Measurements from ENCODE around the gene VSIG10L2. TPM values are rescaled to one million over a fixed set of nuclear protein-coding genes. Genes with fewer than 3 reads are reported as not detected.

VSIG10L2 gene
- total and polyA plus RNA-seq, 12 donors, result 0.15 to 0.38 (median 0.35) TPM; not detected in 9

DNA sequence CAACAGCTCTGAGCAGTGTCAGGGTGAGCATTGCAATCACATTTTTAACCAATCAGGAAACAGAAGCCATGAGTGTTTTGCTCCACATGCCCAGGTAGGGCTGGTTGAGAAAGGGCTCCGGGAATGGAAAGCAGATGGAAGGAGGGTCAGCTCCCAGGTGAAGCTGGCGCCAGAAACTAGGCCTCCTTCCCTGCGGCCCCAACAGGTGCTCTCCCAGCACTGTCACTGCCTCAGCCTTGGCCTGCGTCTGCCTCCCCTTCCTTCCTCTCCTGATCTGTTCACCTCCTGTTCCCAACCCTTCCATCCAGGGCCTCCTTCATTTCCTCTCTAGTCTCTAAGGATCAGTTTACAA lies 4.6 kb upstream of the VSIG10L2 start:
- H3K27me3 ChIP-seq, result peaks cover 0 to 4% (median 0%) of the 10 kb centered on the region in 7 donors
- ATAC-seq (peak in 3 of 8 donors; percentile 2 to 30 (median 12)), DNase-seq (no peak)
- H3K9me3 ChIP-seq, result no peaks in the 10 kb centered on the region
- no peaks in the 10 kb centered on the region for H3K36me3 ChIP-seq
- peak overlapping the region in 7 of 10 donors; percentile 5 to 72 (median 42) for H3K27ac ChIP-seq
- no peak overlapping the region for H3K4me3 ChIP-seq
- H3K4me1 ChIP-seq, result peaks cover 7 to 26% (median 17%) of the 10 kb centered on the region in 9 donors
- 46 to 65% methylated on average over 4 of the region's 4 CpGs for WGBS, 2 donors
- intact Hi-C loops (cut with DNase I), result loop anchor here in 5 of 10 donors (5.0 to 10.0 kb wide), 3 partner anchors 114 to 251 kb away; partner anchors contain the start of gene CDON (in 3 of the 5)
- TF ChIP-seq, protein P1, sequence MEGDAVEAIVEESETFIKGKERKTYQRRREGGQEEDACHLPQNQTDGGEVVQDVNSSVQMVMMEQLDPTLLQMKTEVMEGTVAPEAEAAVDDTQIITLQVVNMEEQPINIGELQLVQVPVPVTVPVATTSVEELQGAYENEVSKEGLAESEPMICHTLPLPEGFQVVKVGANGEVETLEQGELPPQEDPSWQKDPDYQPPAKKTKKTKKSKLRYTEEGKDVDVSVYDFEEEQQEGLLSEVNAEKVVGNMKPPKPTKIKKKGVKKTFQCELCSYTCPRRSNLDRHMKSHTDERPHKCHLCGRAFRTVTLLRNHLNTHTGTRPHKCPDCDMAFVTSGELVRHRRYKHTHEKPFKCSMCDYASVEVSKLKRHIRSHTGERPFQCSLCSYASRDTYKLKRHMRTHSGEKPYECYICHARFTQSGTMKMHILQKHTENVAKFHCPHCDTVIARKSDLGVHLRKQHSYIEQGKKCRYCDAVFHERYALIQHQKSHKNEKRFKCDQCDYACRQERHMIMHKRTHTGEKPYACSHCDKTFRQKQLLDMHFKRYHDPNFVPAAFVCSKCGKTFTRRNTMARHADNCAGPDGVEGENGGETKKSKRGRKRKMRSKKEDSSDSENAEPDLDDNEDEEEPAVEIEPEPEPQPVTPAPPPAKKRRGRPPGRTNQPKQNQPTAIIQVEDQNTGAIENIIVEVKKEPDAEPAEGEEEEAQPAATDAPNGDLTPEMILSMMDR (IDR thresholded peaks at IDR 0.05), result no peak

DNA sequence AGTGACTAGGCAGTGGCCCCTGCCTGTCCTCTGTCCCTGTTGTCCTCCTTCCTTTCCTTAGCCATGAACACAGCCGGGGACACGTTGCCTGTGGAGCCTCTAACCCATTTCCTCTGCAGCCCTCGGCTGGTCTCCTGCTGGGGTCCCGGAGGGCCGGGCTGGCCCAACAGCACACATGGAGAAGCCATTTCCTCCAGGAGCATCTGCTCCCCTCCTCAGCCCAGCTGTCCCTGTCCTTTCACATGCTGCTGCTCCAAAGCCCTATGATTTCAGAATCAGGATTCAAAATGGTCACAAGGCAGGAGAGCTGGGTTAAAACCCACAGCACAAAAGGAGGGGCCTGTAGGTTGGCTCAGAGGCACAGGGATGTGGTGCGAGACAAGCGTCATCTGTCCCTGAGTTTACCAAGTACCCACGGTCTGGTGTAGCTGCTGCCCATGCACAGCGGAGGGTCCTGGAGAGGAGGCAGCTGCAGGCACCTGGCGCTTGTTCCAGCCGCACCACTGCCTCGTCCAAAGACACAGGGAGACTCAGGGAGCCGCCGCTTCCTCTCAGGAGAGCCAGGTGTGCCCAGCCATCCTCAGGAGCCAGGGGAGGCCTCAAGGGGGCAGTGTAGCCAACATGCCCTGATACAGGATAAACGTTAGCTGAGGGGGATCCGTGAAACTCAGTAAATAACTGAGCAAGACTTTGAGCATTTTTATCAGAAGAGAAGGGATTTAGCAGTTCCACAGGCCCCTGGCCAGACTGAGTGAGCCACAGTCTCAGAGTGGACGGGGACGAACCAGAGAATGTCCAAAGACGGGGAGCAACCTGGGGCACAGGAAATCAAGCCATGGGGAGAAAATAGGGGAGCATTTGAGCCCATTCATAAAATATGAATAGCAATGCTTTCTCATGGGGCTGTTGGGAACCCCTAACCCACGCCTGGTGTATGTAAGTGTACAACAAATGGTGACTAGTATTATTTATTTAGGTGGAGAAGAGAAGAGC lies 3.9 kb upstream of the VSIG10L2 start:
- Histone ChIP-seq H3K36me3 (no peaks in the 10 kb centered on the region), H3K4me1 (peaks cover 7 to 26% (median 17%) of the 10 kb centered on the region in 9 donors), H3K4me3 (no peak overlapping the region), H3K27ac (peak overlapping the region in 8 of 10 donors; percentile 5 to 72 (median 54)), H3K9me3 (no peaks in the 10 kb centered on the region), H3K27me3 (peaks cover 0 to 4% (median 0%) of the 10 kb centered on the region in 7 donors)
- ATAC-seq (peak; percentile 68 to 89 (median 78)), DNase-seq (peak; percentile 55 to 63)
- TF ChIP-seq, protein P1 (IDR thresholded peaks at IDR 0.05), result peak; percentile 30 to 74 (median 70)
- WGBS, 2 donors, result 19 to 25% methylated on average over 20 of the region's 20 CpGs
- intact Hi-C loops (cut with DNase I), result loop anchor here in 5 of 10 donors (5.0 to 10.0 kb wide), 3 partner anchors 113 to 250 kb away; partner anchors contain the start of gene CDON (in 3 of the 5)

DNA sequence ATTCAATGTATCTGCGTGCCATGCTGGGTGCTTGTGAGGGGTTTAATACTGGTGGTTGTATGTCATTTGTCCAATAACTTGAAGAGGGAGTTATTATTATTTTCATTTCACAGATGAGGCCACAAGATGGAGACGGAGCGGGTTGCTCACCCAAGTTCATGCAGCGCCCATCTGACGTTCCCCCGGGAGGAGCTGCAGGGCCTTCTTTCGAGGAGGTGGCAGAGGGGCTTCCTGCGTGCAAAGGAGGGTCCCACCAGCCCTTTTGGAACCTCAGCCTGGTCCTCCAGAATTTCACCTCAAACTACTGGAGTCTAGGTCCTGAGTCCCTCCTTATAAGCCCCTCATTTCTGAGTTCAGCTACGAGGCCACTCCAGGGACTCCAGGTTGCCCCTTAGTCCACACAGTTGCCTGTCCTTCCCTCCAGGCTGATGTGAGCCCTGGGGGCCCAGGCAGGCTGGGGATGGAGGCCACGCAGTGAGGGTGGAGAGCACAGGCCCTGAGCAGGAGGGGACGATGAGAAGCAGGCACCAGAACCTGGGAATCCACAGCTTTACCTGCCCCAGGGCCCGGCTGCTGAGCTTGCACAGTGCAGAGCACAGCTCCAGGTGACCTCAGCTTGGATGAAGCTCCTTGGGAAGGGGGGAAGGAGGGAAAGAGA lies 2.9 kb upstream of the VSIG10L2 start:
- no peak for ATAC-seq
- Histone ChIP-seq H3K36me3 (no peaks in the 10 kb centered on the region), H3K9me3 (no peaks in the 10 kb centered on the region), H3K27me3 (peaks cover 0 to 4% (median 0%) of the 10 kb centered on the region in 7 donors), H3K4me3 (no peak overlapping the region), H3K27ac (peak overlapping the region in 3 of 10 donors; percentile 49 to 72 (median 71)), H3K4me1 (peaks cover 7 to 26% (median 17%) of the 10 kb centered on the region in 9 donors)
- TF ChIP-seq, protein P1 (IDR thresholded peaks at IDR 0.05), result no peak
- DNase-seq, result no peak
- intact Hi-C loops (cut with DNase I), result loop anchor here in 5 of 10 donors (5.0 to 10.0 kb wide), 3 partner anchors 112 to 249 kb away; partner anchors contain the start of gene CDON (in 3 of the 5)
- WGBS, 2 donors, result 95% methylated on average over 12 of the region's 12 CpGs

Measured in heart right ventricle (tissue), 16 donors.